ENCODE results near the gene PHF21A.

DNA sequence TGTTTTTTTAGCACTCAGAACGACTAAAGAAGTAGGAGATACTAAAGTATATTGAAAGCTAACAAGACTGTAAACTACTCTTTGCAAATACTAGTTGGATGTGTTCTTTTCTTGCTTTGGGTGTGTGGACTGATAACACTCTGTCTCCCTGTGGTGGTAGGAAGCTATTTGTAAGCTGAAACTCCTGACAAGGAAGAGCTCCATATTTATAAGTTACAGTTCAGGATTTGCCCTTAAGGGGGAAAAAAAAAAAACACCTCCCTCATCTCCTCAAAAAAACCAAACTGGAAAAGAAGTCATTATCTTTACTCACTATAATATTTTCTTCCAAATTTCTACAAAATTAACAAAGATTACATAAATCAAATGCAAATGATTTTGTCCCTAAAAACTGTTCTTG is 103.9 kb downstream of the PHF21A start:
- TF ChIP-seq, protein P1, sequence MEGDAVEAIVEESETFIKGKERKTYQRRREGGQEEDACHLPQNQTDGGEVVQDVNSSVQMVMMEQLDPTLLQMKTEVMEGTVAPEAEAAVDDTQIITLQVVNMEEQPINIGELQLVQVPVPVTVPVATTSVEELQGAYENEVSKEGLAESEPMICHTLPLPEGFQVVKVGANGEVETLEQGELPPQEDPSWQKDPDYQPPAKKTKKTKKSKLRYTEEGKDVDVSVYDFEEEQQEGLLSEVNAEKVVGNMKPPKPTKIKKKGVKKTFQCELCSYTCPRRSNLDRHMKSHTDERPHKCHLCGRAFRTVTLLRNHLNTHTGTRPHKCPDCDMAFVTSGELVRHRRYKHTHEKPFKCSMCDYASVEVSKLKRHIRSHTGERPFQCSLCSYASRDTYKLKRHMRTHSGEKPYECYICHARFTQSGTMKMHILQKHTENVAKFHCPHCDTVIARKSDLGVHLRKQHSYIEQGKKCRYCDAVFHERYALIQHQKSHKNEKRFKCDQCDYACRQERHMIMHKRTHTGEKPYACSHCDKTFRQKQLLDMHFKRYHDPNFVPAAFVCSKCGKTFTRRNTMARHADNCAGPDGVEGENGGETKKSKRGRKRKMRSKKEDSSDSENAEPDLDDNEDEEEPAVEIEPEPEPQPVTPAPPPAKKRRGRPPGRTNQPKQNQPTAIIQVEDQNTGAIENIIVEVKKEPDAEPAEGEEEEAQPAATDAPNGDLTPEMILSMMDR (IDR thresholded peaks at IDR 0.05) = no peak
- TF ChIP-seq EZH2phosphoT487 (IDR thresholded peaks at IDR 0.05) (no peak), EZH2 (IDR thresholded peaks at IDR 0.05) (no peak)

All from neural progenitor cell (in vitro differentiated cells).